ENCODE data around the gene OR10C1. TPM values are rescaled to one million over a fixed set of nuclear protein-coding genes. Genes with fewer than 3 reads are reported as not detected.

OR10C1 gene
- total and polyA plus RNA-seq, 2 of the 13 experiments (the other 11 are each of a cell fraction or from before 2014, with no cell fraction given), result 0.04 TPM; not detected in 1

DNA sequence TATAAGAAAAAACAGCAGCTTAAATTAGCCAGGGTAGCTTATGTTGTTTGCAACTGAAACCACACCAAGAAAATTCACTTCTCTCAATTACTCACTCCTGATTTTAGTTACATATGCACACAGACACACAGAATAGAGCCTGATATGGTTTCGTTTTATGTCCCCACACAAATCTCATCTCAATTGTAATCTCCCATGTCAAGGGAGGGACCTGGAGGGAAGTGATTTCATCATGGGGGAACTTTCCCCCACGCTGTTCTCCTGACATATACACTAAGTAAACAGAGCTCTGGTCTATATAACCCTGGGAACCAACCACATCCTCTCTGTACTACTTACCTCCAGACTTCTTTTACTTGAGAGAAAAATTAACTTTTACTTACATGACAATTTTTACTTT lies 14.5 kb upstream of the OR10C1 start (continued):
- TF ChIP-seq, protein P1, sequence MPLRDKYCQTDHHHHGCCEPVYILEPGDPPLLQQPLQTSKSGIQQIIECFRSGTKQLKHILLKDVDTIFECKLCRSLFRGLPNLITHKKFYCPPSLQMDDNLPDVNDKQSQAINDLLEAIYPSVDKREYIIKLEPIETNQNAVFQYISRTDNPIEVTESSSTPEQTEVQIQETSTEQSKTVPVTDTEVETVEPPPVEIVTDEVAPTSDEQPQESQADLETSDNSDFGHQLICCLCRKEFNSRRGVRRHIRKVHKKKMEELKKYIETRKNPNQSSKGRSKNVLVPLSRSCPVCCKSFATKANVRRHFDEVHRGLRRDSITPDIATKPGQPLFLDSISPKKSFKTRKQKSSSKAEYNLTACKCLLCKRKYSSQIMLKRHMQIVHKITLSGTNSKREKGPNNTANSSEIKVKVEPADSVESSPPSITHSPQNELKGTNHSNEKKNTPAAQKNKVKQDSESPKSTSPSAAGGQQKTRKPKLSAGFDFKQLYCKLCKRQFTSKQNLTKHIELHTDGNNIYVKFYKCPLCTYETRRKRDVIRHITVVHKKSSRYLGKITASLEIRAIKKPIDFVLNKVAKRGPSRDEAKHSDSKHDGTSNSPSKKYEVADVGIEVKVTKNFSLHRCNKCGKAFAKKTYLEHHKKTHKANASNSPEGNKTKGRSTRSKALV (CRISPR knock-in tag; IDR thresholded peaks at IDR 0.05), result no peak

DNA sequence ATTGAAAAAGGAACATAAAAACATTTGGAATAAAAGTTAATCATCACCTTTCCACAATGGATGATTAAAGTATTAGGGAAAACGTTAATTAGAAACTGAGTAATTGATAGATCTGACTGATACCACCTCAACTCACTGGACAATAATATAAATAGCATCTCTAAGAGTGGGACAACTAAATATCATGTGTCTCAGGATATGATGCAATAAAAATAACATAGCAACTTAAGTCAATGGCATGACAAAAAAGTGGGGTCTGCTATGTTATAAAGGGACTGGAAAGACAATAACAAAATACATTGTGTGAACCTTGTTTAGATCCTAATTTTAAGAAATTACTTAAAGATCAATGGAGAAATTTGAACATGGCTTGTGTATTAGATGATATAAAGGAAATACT lies 14.0 kb upstream of the OR10C1 start:
- POLR2A ChIA-PET, result no interaction called here
- intact Hi-C loops (cut with micrococcal nuclease; ENCODE audit: unreplicated experiment), result no loop called here
- ATAC-seq, result no peak
- CTCF ChIA-PET (ENCODE audit: low intra/inter-chr PET ratio, low total read pairs), result no interaction called here
- Histone ChIP-seq H3K4me3 (replicated peaks in 1 of 3; ENCODE audit: insufficient read depth in 1 of 3, low read depth in 2 of 3, low read length in 3 of 3) (no peak overlapping the region), H2AFZ (ENCODE audit: low read length) (no peak overlapping the region), H3K79me2 (ENCODE audit: insufficient read depth, low read length) (no peaks in the 10 kb centered on the region), H3K4me1 (ENCODE audit: insufficient read depth, low read length) (no peaks in the 10 kb centered on the region), H3K4me2 (ENCODE audit: low read depth, low read length) (no peak overlapping the region), H3K9ac (ENCODE audit: insufficient read depth, low read depth, low read length) (no peak overlapping the region), H4K20me1 (ENCODE audit: insufficient read depth, low read length) (no peaks in the 10 kb centered on the region), H3K36me3 (replicated peaks in 1 of 2; ENCODE audit: control insufficient read depth in 1 of 2, insufficient read depth in 2 of 2, low read length in 2 of 2) (no peaks in the 10 kb centered on the region), H3K27me3 (ENCODE audit: control insufficient read depth in 1 of 2, insufficient read depth in 2 of 2, low read length in 2 of 2) (no peaks in the 10 kb centered on the region), H3K27ac (ENCODE audit: extremely low read length, insufficient read depth, low read length) (no peak overlapping the region), H3K9me3 (ENCODE audit: low read length) (no peaks in the 10 kb centered on the region)
- in situ Hi-C loops (cut with HindIII; ENCODE audit: extremely low pct_ligation_motif_present, low pct_unique_long_range_greater_than_20kb), result no loop called here
- TF ChIP-seq, protein P2, sequence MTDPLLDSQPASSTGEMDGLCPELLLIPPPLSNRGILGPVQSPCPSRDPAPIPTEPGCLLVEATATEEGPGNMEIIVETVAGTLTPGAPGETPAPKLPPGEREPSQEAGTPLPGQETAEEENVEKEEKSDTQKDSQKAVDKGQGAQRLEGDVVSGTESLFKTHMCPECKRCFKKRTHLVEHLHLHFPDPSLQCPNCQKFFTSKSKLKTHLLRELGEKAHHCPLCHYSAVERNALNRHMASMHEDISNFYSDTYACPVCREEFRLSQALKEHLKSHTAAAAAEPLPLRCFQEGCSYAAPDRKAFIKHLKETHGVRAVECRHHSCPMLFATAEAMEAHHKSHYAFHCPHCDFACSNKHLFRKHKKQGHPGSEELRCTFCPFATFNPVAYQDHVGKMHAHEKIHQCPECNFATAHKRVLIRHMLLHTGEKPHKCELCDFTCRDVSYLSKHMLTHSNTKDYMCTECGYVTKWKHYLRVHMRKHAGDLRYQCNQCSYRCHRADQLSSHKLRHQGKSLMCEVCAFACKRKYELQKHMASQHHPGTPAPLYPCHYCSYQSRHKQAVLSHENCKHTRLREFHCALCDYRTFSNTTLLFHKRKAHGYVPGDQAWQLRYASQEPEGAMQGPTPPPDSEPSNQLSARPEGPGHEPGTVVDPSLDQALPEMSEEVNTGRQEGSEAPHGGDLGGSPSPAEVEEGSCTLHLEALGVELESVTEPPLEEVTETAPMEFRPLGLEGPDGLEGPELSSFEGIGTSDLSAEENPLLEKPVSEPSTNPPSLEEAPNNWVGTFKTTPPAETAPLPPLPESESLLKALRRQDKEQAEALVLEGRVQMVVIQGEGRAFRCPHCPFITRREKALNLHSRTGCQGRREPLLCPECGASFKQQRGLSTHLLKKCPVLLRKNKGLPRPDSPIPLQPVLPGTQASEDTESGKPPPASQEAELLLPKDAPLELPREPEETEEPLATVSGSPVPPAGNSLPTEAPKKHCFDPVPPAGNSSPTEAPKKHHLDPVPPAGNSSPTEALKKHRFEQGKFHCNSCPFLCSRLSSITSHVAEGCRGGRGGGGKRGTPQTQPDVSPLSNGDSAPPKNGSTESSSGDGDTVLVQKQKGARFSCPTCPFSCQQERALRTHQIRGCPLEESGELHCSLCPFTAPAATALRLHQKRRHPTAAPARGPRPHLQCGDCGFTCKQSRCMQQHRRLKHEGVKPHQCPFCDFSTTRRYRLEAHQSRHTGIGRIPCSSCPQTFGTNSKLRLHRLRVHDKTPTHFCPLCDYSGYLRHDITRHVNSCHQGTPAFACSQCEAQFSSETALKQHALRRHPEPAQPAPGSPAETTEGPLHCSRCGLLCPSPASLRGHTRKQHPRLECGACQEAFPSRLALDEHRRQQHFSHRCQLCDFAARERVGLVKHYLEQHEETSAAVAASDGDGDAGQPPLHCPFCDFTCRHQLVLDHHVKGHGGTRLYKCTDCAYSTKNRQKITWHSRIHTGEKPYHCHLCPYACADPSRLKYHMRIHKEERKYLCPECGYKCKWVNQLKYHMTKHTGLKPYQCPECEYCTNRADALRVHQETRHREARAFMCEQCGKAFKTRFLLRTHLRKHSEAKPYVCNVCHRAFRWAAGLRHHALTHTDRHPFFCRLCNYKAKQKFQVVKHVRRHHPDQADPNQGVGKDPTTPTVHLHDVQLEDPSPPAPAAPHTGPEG (CRISPR knock-in tag; IDR thresholded peaks at IDR 0.05), result no peak
- TF ChIP-seq CEBPB (IDR thresholded peaks at IDR 0.05; ENCODE audit: borderline replicate concordance, low read depth, low read length), result peak; percentile 38; the same call in 1 of the 2 replicates
- no peak for DNase-seq (ENCODE audit: low spot score)
- 0% methylated on average over 1 of the region's 1 CpG for WGBS (ENCODE audit: low lambda C conversion rate)
- FAIRE-seq, result no peak
- no TSS peak for BruUV-seq (replicated peaks)

Measured in HepG2 (cell line).